Mononuclear cell (primary cell): ENCODE measurements around the gene TXNRD1. TPM values are rescaled to one million over a fixed set of nuclear protein-coding genes. Genes with fewer than 3 reads are reported as not detected.
"Not testable (repeated sequence)": the region's sequence is repeated elsewhere in the genome, so short reads cannot be mapped to it uniquely, and the experiment has no call there.

ENCODE experiments used
- H3K27me3 ChIP-seq: 2 replicates; pipeline ENCODE4 v1.6.0; 2011; ENCODE audit warnings: low read length, control low read depth; ENCODE audit not compliant: insufficient read depth
- H3K4me1 ChIP-seq: 2 replicates; pipeline ENCODE4 v1.5.1; 2011; ENCODE audit warnings: mild to moderate bottlenecking, low read length, control low read depth; ENCODE audit not compliant: insufficient read depth
- H3K4me3 ChIP-seq: 2 replicates; pipeline ENCODE4 v1.5.1; 2011; ENCODE audit warnings: mild to moderate bottlenecking, low read length, moderate library complexity
- H3K9me3 ChIP-seq: 2 replicates; pipeline ENCODE4 v1.5.1; 2011; ENCODE audit warnings: low read depth, mild to moderate bottlenecking, control low read depth, low read length
- total RNA-seq: library from RNA; depleted of rRNA; stranded (reverse); fragments of >200 nt; gene quantifications from one replicate; pipeline ENCODE4 v1.2.3, GENCODE V29; 2012

The TXNRD1 gene
- total RNA-seq, 1 donor, result 69.9 TPM

GRCh38 chr12:104323899-104324298, 108.3 kb downstream of the TXNRD1 start:
- no peaks in the 10 kb centered on the region for H3K4me1 ChIP-seq
- H3K4me3 ChIP-seq, result no peak overlapping the region
- H3K27me3 ChIP-seq, result no peaks in the 10 kb centered on the region
- H3K9me3 ChIP-seq, result no peaks in the 10 kb centered on the region

- H3K4me1 ChIP-seq, H3K27me3 ChIP-seq, H3K4me3 ChIP-seq, H3K9me3 ChIP-seq: not testable (repeated sequence)
Measured at GRCh38 chr12:104328278-104328677, 112.7 kb downstream of the TXNRD1 start.

DNA sequence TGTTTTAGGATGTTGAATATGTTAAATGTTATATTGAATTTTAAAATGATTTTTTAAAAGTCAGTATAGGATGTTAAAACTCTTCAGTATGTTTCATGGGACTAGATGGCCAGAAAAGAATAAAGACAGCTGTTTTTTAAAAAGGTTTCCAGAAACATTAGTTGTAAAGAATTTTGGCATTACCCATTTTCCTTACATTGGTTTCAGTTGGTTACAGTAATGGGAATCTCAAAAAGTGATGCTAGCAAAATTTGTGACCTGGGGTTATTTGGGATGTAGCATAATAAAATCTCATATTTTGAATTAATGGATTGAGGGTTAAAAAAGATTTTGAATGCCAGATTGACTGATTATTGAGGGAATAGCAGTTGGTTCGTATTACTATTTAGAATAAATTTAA, 113.2 kb downstream of the TXNRD1 start:
- Histone ChIP-seq H3K4me3 (no peak overlapping the region), H3K4me1 (no peaks in the 10 kb centered on the region), H3K9me3 (no peaks in the 10 kb centered on the region), H3K27me3 (no peaks in the 10 kb centered on the region)

DNA sequence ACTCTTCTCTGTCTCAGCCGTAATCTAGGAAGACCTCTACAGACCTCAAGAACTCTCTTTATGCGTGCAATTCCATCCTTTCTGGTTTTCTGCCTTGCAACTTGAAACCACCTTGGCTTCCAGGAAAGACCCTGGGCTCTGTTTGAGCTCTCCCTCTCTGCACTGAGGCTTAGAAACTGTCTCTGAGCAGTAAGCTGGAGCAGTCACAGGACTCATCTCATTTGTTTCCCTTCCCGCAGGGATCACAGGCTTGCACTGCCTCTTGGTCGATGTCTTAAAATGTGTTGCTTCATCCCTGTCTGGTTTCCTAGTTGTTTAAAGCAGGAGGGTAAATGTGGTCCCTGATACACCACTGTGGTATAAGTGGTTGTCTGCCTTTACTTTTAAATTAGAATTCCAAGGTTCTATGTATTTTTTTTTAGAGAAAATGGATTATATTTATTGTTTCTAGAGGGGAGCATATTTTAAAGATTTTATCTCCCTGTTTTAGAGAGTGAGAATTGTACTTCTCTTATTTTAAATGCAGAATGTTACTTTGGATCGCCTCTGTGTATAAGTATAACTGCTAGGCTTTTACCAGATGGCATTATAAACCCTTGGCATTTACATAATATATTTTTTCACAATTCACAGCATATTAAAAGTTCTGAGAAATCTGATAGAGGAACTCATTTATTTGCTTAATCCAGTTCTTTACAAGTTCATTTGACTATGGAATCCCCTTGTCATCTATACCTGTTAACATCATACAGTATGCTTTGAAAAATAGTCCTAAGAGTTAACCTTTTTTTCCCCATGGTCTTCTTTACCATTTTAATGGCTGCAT, 114.3 kb downstream of the TXNRD1 start:
- H3K9me3 ChIP-seq, result no peaks in the 10 kb centered on the region
- H3K4me3 ChIP-seq, result no peak overlapping the region
- H3K4me1 ChIP-seq, result no peaks in the 10 kb centered on the region
- H3K27me3 ChIP-seq, result no peaks in the 10 kb centered on the region

GRCh38 chr12:104331376-104331775, 115.8 kb downstream of the TXNRD1 start:
- no peaks in the 10 kb centered on the region for H3K9me3 ChIP-seq
- no peak overlapping the region for H3K4me3 ChIP-seq
- H3K27me3 ChIP-seq, result no peaks in the 10 kb centered on the region
- H3K4me1 ChIP-seq, result no peaks in the 10 kb centered on the region

DNA sequence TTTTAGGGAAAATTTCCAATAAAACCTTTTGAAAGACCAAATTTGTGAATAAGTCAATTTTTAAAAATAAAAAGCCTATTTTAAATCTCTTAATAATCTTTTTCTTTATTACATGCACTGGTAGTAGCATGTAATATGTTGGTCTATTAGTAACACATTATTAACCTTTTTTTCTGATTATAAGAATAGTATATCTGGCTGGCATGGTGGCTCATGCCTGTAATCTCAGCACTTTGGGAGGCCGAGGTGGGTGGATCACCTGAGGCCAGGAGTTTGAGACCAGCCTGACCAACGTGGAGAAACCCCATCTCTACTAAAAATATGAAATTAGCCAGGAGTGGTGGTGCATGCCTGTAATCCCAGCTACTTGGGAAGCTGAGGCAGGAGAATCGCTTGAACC, 116.7 kb downstream of the TXNRD1 start:
- H3K4me3 ChIP-seq, H3K27me3 ChIP-seq, H3K9me3 ChIP-seq, H3K4me1 ChIP-seq: not testable (repeated sequence)

GRCh38 chr12:104333692-104334255, 118.2 kb downstream of the TXNRD1 start:
- Histone ChIP-seq H3K27me3 (no peaks in the 10 kb centered on the region), H3K9me3 (no peaks in the 10 kb centered on the region), H3K4me1 (no peaks in the 10 kb centered on the region), H3K4me3 (no peak overlapping the region)

DNA sequence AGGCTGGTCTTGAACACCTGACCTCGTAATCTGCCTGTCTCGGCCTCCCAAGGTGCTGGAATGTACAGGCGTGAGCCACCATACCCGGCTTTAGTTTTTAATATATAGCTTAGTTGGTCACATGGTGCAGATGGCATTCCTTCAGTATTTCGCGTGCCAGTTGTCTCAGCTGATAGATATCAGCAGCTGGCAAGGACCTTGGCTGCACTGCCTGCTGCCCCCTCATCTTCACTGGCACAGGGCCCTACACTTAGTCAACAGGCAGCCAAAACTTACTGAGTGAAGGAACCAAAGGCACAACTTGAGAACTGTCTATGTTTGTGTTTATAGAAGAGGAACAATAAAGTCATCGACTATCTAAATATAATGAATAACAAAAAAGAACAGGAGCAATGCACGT, 119.0 kb downstream of the TXNRD1 start:
- H3K4me1 ChIP-seq, result no peaks in the 10 kb centered on the region
- no peak overlapping the region for H3K4me3 ChIP-seq
- H3K27me3 ChIP-seq, result no peaks in the 10 kb centered on the region
- no peaks in the 10 kb centered on the region for H3K9me3 ChIP-seq

DNA sequence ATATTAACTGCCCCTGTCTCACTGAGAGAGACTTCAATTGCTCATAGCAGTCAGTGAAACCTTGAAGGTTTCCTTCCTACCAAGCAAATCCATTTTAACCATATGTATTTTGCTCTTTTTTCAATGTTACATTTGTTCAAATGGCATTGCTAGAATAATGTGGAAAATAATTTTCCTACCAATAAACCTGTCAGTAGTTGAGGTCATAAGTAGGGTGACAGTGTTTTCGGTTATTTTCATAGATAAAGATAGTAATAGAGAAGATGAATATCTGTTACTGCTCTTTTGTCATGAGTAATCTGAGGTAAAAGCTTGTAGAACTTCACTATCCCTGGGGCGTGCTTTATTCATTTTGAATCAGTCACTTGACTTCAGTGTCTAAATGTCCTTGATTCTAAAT, 120.5 kb downstream of the TXNRD1 start:
- Histone ChIP-seq H3K9me3 (no peaks in the 10 kb centered on the region), H3K4me3 (no peak overlapping the region), H3K27me3 (no peaks in the 10 kb centered on the region), H3K4me1 (no peaks in the 10 kb centered on the region)

DNA sequence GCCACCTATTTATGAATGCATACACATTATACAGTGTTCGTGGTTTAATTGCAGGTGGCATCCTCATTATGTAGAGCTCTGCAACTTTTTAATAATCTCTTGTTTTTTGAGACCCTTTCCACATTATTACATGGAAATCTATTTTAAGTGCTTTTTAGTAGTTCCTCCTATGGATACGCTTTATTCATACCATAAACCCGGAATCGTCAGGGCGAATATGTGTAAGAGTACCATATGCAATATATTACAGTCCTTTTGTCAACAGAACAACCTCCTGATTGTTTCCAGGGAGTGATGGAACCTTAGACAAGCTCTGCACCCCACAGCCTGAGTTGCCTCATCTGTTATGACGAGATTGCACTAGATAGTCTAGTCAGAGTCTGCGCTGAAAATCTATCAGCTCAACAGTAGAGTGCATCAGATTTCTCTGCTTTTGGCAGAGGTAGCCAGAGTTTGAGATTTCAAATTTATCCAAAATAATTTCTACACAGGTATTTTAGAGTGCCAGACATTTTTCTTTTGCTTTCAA, 121.5 kb downstream of the TXNRD1 start:
- H3K4me3 ChIP-seq, result no peak overlapping the region
- no peaks in the 10 kb centered on the region for H3K4me1 ChIP-seq
- no peaks in the 10 kb centered on the region for H3K27me3 ChIP-seq
- H3K9me3 ChIP-seq, result no peaks in the 10 kb centered on the region

GRCh38 chr12:104339663-104340062, 124.1 kb downstream of the TXNRD1 start:
- Histone ChIP-seq H3K4me1 (no peaks in the 10 kb centered on the region), H3K9me3 (no peaks in the 10 kb centered on the region), H3K27me3 (no peaks in the 10 kb centered on the region), H3K4me3 (no peak overlapping the region)

- Histone ChIP-seq H3K4me1 (no peaks in the 10 kb centered on the region), H3K27me3 (no peaks in the 10 kb centered on the region), H3K4me3 (no peak overlapping the region), H3K9me3 (no peaks in the 10 kb centered on the region)
Measured at GRCh38 chr12:104340177-104340576, 124.6 kb downstream of the TXNRD1 start.

GRCh38 chr12:104340925-104341611, 125.5 kb downstream of the TXNRD1 start:
- no peaks in the 10 kb centered on the region for H3K27me3 ChIP-seq
- H3K4me3 ChIP-seq, result no peak overlapping the region
- no peaks in the 10 kb centered on the region for H3K9me3 ChIP-seq
- no peaks in the 10 kb centered on the region for H3K4me1 ChIP-seq

DNA sequence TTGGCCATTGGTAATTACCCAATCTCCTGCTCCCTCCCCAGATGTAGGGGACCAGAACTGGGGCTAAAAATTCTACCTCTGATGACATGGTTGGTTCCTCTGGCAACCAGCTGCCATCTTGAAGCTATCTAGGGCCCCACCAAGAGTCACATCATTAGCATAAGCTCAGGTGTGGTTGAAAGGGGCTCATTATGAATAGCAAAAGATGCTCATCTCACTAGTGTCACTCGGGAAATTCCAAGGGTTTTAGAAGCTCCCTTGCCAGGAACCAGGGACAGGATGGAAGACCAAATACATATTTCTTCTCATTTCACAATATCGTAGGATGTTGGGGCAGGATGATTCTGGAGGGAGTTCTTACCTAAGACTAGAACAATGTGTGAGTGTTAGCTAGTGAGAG, 126.6 kb downstream of the TXNRD1 start:
- Histone ChIP-seq H3K4me3 (no peak overlapping the region), H3K9me3 (no peaks in the 10 kb centered on the region), H3K27me3 (no peaks in the 10 kb centered on the region), H3K4me1 (no peaks in the 10 kb centered on the region)

- Histone ChIP-seq H3K4me3 (no peak overlapping the region), H3K9me3 (no peaks in the 10 kb centered on the region), H3K4me1 (no peaks in the 10 kb centered on the region), H3K27me3 (no peaks in the 10 kb centered on the region)
Measured at GRCh38 chr12:104342635-104343249, 127.2 kb downstream of the TXNRD1 start.
